IMR-90 (cell line): Measurements from ENCODE around the gene CYP39A1. TPM values are rescaled to one million over a fixed set of nuclear protein-coding genes. Genes with fewer than 3 reads are reported as not detected.

Experiments used
- ATAC-seq: fragments of 200-7000 bp; cut with Tn5 transposase; 2 replicates; pipeline ENCODE4 v1.9.1; 2020; ENCODE audit warnings: low read depth, mild to moderate bottlenecking, moderate library complexity
- BruUV-seq: library from RNA; stranded (reverse); fragments of 400-500 nt; replicated peaks from 2 replicates; lab custom pipeline; 2021; lab: Mats Ljungman, UMichigan
- CTCF ChIA-PET: fragments of 300-600 bp; formaldehyde crosslinking; extraction: SDS; loops from one replicate; lab custom pipeline; 2021; ENCODE audit warnings: antibody characterized with exemption; lab: Yijun Ruan, JAX
- POLR2A ChIA-PET: fragments of 300-600 bp; sonication (Branson Sonifier 250); formaldehyde crosslinking; loops from one replicate; lab custom pipeline; 2022; ENCODE audit warnings: antibody characterized with exemption; ENCODE audit not compliant: unreplicated experiment; lab: Charles Lee
- DNase-seq: peaks from one replicate; pipeline ENCODE4 v3.0.0; 2013
- H2AFZ ChIP-seq: replicated peaks from 2 replicates; pipeline ENCODE3; 2013; ENCODE audit warnings: low read length, mild to moderate bottlenecking; ENCODE audit not compliant: poor library complexity
- H2AK5ac ChIP-seq: 2 replicates; pipeline ENCODE4 v1.6.1; 2013; ENCODE audit warnings: low read depth, low read length, inconsistent platforms
- H2AK9ac ChIP-seq: replicated peaks from 2 replicates; pipeline ENCODE3; 2013; ENCODE audit warnings: mild to moderate bottlenecking, low read depth, low read length, moderate library complexity; ENCODE audit not compliant: poor library complexity
- H2BK120ac ChIP-seq: 2 replicates; pipeline ENCODE4 v1.6.1; 2013; ENCODE audit warnings: low read depth, low read length, inconsistent platforms
- H2BK15ac ChIP-seq: 3 replicates; pipeline ENCODE4 v1.6.1; 2013; ENCODE audit warnings: low read depth, low read length, inconsistent platforms
- H2BK20ac ChIP-seq: 2 replicates; pipeline ENCODE4 v1.6.1; 2013; ENCODE audit warnings: low read depth, mild to moderate bottlenecking, inconsistent platforms, low read length, moderate library complexity
- H2BK5ac ChIP-seq: 2 replicates; pipeline ENCODE4 v1.6.1; 2013; ENCODE audit warnings: mild to moderate bottlenecking, low read depth, low read length, inconsistent platforms; ENCODE audit not compliant: poor library complexity, severe bottlenecking
- H3K14ac ChIP-seq: replicated peaks from 2 replicates; pipeline ENCODE4 v1.6.1; 2013; ENCODE audit warnings: low read depth, low read length, inconsistent platforms
- H3K18ac ChIP-seq: 2 replicates; pipeline ENCODE4 v1.6.1; 2013; ENCODE audit warnings: low read depth, low read length, control low read depth
- H3K23ac ChIP-seq: 2 replicates; pipeline ENCODE4 v1.6.1; 2013; ENCODE audit warnings: low read depth, low read length, inconsistent platforms
- H3K27ac ChIP-seq: 2 replicates; pipeline ENCODE4 v1.5.1; 2013; ENCODE audit warnings: mild to moderate bottlenecking, control low read depth, low read length; ENCODE audit not compliant: insufficient read depth
- H3K27me3 ChIP-seq: 2 replicates; pipeline ENCODE4 v1.6.1; 2013; ENCODE audit warnings: low read length; ENCODE audit not compliant: control insufficient read depth, insufficient read depth
- H3K36me3 ChIP-seq: 2 replicates; pipeline ENCODE4 v1.6.1; 2013; ENCODE audit warnings: low read length, mixed read lengths; ENCODE audit not compliant: control insufficient read depth, insufficient read depth
- H3K4ac ChIP-seq: 2 replicates; pipeline ENCODE4 v1.6.1; 2013; ENCODE audit warnings: low read depth, low read length, inconsistent platforms
- H3K4me1 ChIP-seq: 2 replicates; pipeline ENCODE4 v1.6.1; 2013; ENCODE audit warnings: low read length, mixed read lengths; ENCODE audit not compliant: control insufficient read depth, insufficient read depth
- H3K4me2 ChIP-seq: 2 replicates; pipeline ENCODE4 v1.6.1; 2013; ENCODE audit warnings: low read depth, mild to moderate bottlenecking, control low read depth, low read length, moderate library complexity
- H3K4me3 ChIP-seq: 2 replicates; pipeline ENCODE4 v1.5.1; 2013; ENCODE audit warnings: low read depth, mild to moderate bottlenecking, control low read depth, low read length, moderate library complexity; ENCODE audit not compliant: insufficient read depth
- H3K56ac ChIP-seq: 2 replicates; pipeline ENCODE4 v1.6.1; 2013; ENCODE audit warnings: low read length, inconsistent platforms; ENCODE audit not compliant: insufficient read depth; ENCODE audit errors: extremely low read depth
- H3K79me1 ChIP-seq, 2 experiments: 2 replicates each; pipeline ENCODE4 v1.6.1; 2013; ENCODE audit warnings: low read length in 2 of 2, inconsistent platforms in 1 of 2, low read depth in 1 of 2
- H3K9ac ChIP-seq: 2 replicates; pipeline ENCODE4 v1.6.1; 2013; ENCODE audit warnings: low read depth, low read length, control low read depth
- H3K9me1 ChIP-seq: 2 replicates; pipeline ENCODE4 v1.6.1; 2013; ENCODE audit warnings: low read length, inconsistent platforms; ENCODE audit not compliant: insufficient read depth
- H3K9me3 ChIP-seq: 2 replicates; pipeline ENCODE4 v1.6.1; 2013; ENCODE audit warnings: low read length; ENCODE audit not compliant: control insufficient read depth, insufficient read depth
- H4K20me1 ChIP-seq: 2 replicates; pipeline ENCODE4 v1.6.1; 2013; ENCODE audit warnings: low read length, inconsistent platforms; ENCODE audit not compliant: insufficient read depth
- H4K5ac ChIP-seq: 2 replicates; pipeline ENCODE4 v1.6.1; 2013; ENCODE audit warnings: mild to moderate bottlenecking, low read depth, low read length, control low read depth
- H4K8ac ChIP-seq, 2 experiments: 2 replicates each; pipeline ENCODE4 v1.6.1; 2013; ENCODE audit warnings: low read depth in 2 of 2, low read length in 2 of 2, control low read depth in 1 of 2, inconsistent platforms in 1 of 2
- H4K91ac ChIP-seq: 2 replicates; pipeline ENCODE4 v1.6.1; 2013; ENCODE audit warnings: low read depth, low read length, inconsistent platforms; ENCODE audit not compliant: insufficient read depth
- BHLHE40 ChIP-seq: fragments of 150-350 bp; IDR thresholded peaks from 2 replicates; pipeline ENCODE4 v1.6.1; 2016; ENCODE audit warnings: mild to moderate bottlenecking, low read depth, low read length
- CEBPB ChIP-seq: IDR thresholded peaks from 2 replicates; pipeline ENCODE4 v1.6.1; 2012; ENCODE audit warnings: low read depth, low read length, improper control_type of control experiment
- CHD1 ChIP-seq: IDR thresholded peaks from 2 replicates; pipeline ENCODE4 v1.6.1; 2012; ENCODE audit warnings: low read depth, low read length, improper control_type of control experiment
- CTCF ChIP-seq: conservative IDR thresholded peaks from 2 replicates; pipeline ENCODE4 v1.5.1; 2012; ENCODE audit warnings: mild to moderate bottlenecking, low read depth, low read length, improper control_type of control experiment
- ELK1 ChIP-seq: fragments of 150-350 bp; IDR thresholded peaks from 2 replicates; pipeline ENCODE4 v1.6.1; 2016; ENCODE audit warnings: low read depth, mild to moderate bottlenecking, low read length, moderate library complexity, borderline replicate concordance
- FOS ChIP-seq: fragments of 150-350 bp; IDR thresholded peaks from 2 replicates; pipeline ENCODE4 v1.6.1; 2016; ENCODE audit warnings: low read depth, low read length
- MAFK ChIP-seq: IDR thresholded peaks from 2 replicates; pipeline ENCODE4 v1.6.1; 2012; ENCODE audit warnings: low read depth, low read length, improper control_type of control experiment
- MAZ ChIP-seq: IDR thresholded peaks from 2 replicates; pipeline ENCODE4 v1.6.1; 2012; ENCODE audit warnings: low read depth, mild to moderate bottlenecking, low read length, improper control_type of control experiment, moderate library complexity, borderline replicate concordance
- MXI1 ChIP-seq: IDR thresholded peaks from 2 replicates; pipeline ENCODE4 v1.6.1; 2012; ENCODE audit warnings: low read depth, mild to moderate bottlenecking, low read length, moderate library complexity, borderline replicate concordance
- POLR2A ChIP-seq: IDR thresholded peaks from 2 replicates; pipeline ENCODE4 v1.6.1; 2012; ENCODE audit warnings: mild to moderate bottlenecking, low read depth, low read length
- RAD21 ChIP-seq: IDR thresholded peaks from 2 replicates; pipeline ENCODE4 v1.6.1; 2012; ENCODE audit warnings: low read length, improper control_type of control experiment
- RCOR1 ChIP-seq: IDR thresholded peaks from 2 replicates; pipeline ENCODE4 v1.6.1; 2012; ENCODE audit warnings: mild to moderate bottlenecking, low read length, improper control_type of control experiment; ENCODE audit not compliant: insufficient replicate concordance
- RFX5 ChIP-seq: IDR thresholded peaks from 2 replicates; pipeline ENCODE4 v1.8.0; 2012; ENCODE audit warnings: low read depth, mild to moderate bottlenecking, low read length, moderate library complexity
- SMC3 ChIP-seq: fragments of 150-350 bp; IDR thresholded peaks from 2 replicates; pipeline ENCODE4 v1.6.1; 2016; ENCODE audit warnings: low read depth, mild to moderate bottlenecking, antibody characterized with exemption, low read length, moderate library complexity
- WGBS, 2 experiments: methylation state at CpG; one replicate each; pipeline versions ENCODE4 v1.1.5 to v1.1.7; 2013; ENCODE audit warnings: missing lambda C conversion rate in 2 of 2; ENCODE audit not compliant: insufficient read length in 1 of 2; ENCODE audit errors: extremely low coverage in 2 of 2; 5-methylcytosine and 5-hydroxymethylcytosine counted together
- dilution Hi-C: fragments of 300-500 bp; cut with HindIII; formaldehyde crosslinking; loops from one replicate; pipeline ENCODE4 v1.14.3; 2018; ENCODE audit warnings: low sequenced_read_pairs; ENCODE audit not compliant: unreplicated experiment
- in situ Hi-C: fragments of 300-500 bp; cut with MboI; formaldehyde crosslinking; loops from 3 replicates; pipeline ENCODE4 v1.14.3; 2019; ENCODE audit warnings: low sequenced_read_pairs, inconsistent platforms, mixed read lengths
- intact Hi-C: fragments of 100-400 bp; cut with micrococcal nuclease; formaldehyde crosslinking; loops from 2 replicates; pipeline ENCODE4 v1.10.0; 2022
- polyA plus RNA-seq, 3 experiments: library from polyadenylated mRNA; depleted of rRNA; stranded (reverse); fragments of >200 nt; gene quantifications; 2 replicates each; pipeline ENCODE4 v1.2.3, GENCODE V29; 2012; ENCODE audit warnings: low replicate concordance in 1 of 3
- total RNA-seq: library from RNA; depleted of rRNA; stranded (reverse); fragments of >200 nt; gene quantifications from 2 replicates; pipeline ENCODE4 v1.2.3, GENCODE V29; 2012
- TF ChIP-seq, protein P1 (sequence below): fragments of 150-350 bp; IDR thresholded peaks from 2 replicates; pipeline ENCODE4 v1.6.1; 2017; ENCODE audit warnings: mild to moderate bottlenecking, antibody characterized with exemption, low read length, low read depth

The CYP39A1 gene
- total and polyA plus RNA-seq, 2 of the 4 experiments (the other 2 are of a cell fraction): 0.03 TPM; not detected in 1

DNA sequence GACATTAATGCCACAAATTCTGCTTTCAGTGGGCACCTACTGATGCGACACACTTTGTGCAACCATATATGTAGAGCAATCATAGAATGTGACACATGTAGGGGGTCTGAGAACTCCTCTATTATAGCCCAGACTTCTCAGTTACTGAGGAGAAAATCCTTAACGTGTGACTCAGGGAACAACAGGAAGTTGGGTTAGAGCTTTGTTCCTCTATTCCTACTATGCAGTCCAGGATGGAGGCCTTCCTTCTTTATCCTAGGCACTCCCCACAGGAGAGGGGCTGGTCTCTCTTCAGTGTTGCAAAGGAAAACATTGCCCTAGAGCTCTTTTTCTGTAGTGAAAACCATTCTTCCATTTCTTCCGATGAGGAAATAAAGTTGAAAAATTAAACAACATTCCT is 121.7 kb downstream of the CYP39A1 start:
- Histone ChIP-seq H2AK9ac (no peak overlapping the region), H2AFZ (no peak overlapping the region), H3K4me1 (no peaks in the 10 kb centered on the region), H3K23ac (no peak overlapping the region), H4K8ac (no peak overlapping the region), H3K79me1 (no peaks in the 10 kb centered on the region), H3K4me3 (no peak overlapping the region), H4K20me1 (no peaks in the 10 kb centered on the region), H2BK20ac (no peak overlapping the region), H4K91ac (no peak overlapping the region), H3K4me2 (no peak overlapping the region), H3K27me3 (no peaks in the 10 kb centered on the region), H3K14ac (no peak overlapping the region), H3K9me1 (no peaks in the 10 kb centered on the region), H3K36me3 (no peaks in the 10 kb centered on the region), H2BK15ac (no peak overlapping the region), H3K27ac (no peak overlapping the region), H3K9me3 (no peaks in the 10 kb centered on the region), H3K4ac (no peak overlapping the region), H2AK5ac (no peak overlapping the region), H3K56ac (no peak overlapping the region), H3K18ac (no peak overlapping the region), H2BK120ac (no peak overlapping the region), H3K9ac (no peak overlapping the region), H4K5ac (no peak overlapping the region), H2BK5ac (no peak overlapping the region)
- in situ Hi-C loops: no loop called here
- BruUV-seq: no TSS peak
- intact Hi-C loops: no loop called here
- no peak for TF ChIP-seq CHD1
- no peak for TF ChIP-seq SMC3
- no peak for TF ChIP-seq MAZ
- no peak for TF ChIP-seq RCOR1
- TF ChIP-seq ELK1: no peak
- TF ChIP-seq MXI1: no peak
- no peak for TF ChIP-seq FOS
- TF ChIP-seq CTCF: no peak
- TF ChIP-seq RAD21: no peak
- no peak for TF ChIP-seq MAFK
- TF ChIP-seq, protein P1, sequence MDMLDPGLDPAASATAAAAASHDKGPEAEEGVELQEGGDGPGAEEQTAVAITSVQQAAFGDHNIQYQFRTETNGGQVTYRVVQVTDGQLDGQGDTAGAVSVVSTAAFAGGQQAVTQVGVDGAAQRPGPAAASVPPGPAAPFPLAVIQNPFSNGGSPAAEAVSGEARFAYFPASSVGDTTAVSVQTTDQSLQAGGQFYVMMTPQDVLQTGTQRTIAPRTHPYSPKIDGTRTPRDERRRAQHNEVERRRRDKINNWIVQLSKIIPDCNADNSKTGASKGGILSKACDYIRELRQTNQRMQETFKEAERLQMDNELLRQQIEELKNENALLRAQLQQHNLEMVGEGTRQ: no peak
- TF ChIP-seq RFX5: no peak
- TF ChIP-seq CEBPB: no peak
- TF ChIP-seq POLR2A: no peak
- no peak for TF ChIP-seq BHLHE40
- CTCF ChIA-PET: no interaction called here
- WGBS, 2 experiments: no CpG with 5 or more reads among the region's 3 CpGs
- dilution Hi-C loops: no loop called here
- DNase-seq (no peak), ATAC-seq (no peak)
- POLR2A ChIA-PET: no interaction called here
